Activated CD8-positive, alpha-beta memory T cell treated with anti-CD3 and anti-CD28 coated beads, Interleukin-2, amount 50 U/mL, for 24 hours (primary cell): ENCODE results near the gene PADI3.

ENCODE experiments used
- DNase-seq: peaks from one replicate; pipeline ENCODE4 v3.0.0-alpha.2; 2020; ENCODE audit errors: extremely low read depth

PADI3 gene

GRCh38 chr1:17248781-17249180, at the start of gene PADI3:
PADI3 (plus strand) TSS chr1:17249098; CDS start chr1:17249138, 40 bp downstream.
- DNase-seq: no peak

GRCh38 chr1:17199267-17200044, 49.4 kb upstream of the PADI3 start:
- DNase-seq: no peak

GRCh38 chr1:17200246-17200645, 48.7 kb upstream of the PADI3 start:
- DNase-seq: no peak

- DNase-seq: no peak
Observed at GRCh38 chr1:17200756-17201155, 48.1 kb upstream of the PADI3 start.

- DNase-seq: no peak
Observed at GRCh38 chr1:17201201-17202021, 47.5 kb upstream of the PADI3 start.

GRCh38 chr1:17204546-17205440, 44.1 kb upstream of the PADI3 start, which contains the start of gene PADI1:
PADI1 (plus strand) TSS chr1:17205128; CDS start chr1:17205218, 90 bp downstream.
- DNase-seq: no peak

GRCh38 chr1:17205652-17206051, 43.2 kb upstream of the PADI3 start:
- no peak for DNase-seq

GRCh38 chr1:17206196-17206595, 42.7 kb upstream of the PADI3 start:
- DNase-seq: no peak

- DNase-seq: no peak
Observed at GRCh38 chr1:17207046-17207445, 41.9 kb upstream of the PADI3 start.

GRCh38 chr1:17207540-17207939, 41.4 kb upstream of the PADI3 start:
- DNase-seq: no peak

- DNase-seq: peak; percentile 27
Observed at GRCh38 chr1:17207966-17208418, 40.9 kb upstream of the PADI3 start.

- no peak for DNase-seq
Observed at GRCh38 chr1:17208546-17208945, 40.4 kb upstream of the PADI3 start.

- no peak for DNase-seq
Observed at GRCh38 chr1:17209430-17209829, 39.5 kb upstream of the PADI3 start.

GRCh38 chr1:17210176-17210575, 38.7 kb upstream of the PADI3 start:
- no peak for DNase-seq

- no peak for DNase-seq
Observed at GRCh38 chr1:17211377-17211776, 37.5 kb upstream of the PADI3 start.

- no peak for DNase-seq
Observed at GRCh38 chr1:17212009-17212408, 36.9 kb upstream of the PADI3 start.

GRCh38 chr1:17212487-17213121, 36.3 kb upstream of the PADI3 start:
- peak; percentile 15 for DNase-seq

- DNase-seq: no peak
Observed at GRCh38 chr1:17213148-17213781, 35.6 kb upstream of the PADI3 start.

GRCh38 chr1:17213782-17214148, 35.1 kb upstream of the PADI3 start:
- no peak for DNase-seq

GRCh38 chr1:17214876-17215544, 33.9 kb upstream of the PADI3 start:
- DNase-seq: no peak
